Activated CD8-positive, alpha-beta memory T cell treated with anti-CD3 and anti-CD28 coated beads, Interleukin-2, amount 50 U/mL, for 48 hours (primary cell): Measurements from ENCODE around the gene NXPE4.
"Not testable (repeated sequence)": the region's sequence is repeated elsewhere in the genome, so short reads cannot be mapped to it uniquely, and the experiment has no call there.

ENCODE experiments used
- DNase-seq: peaks from one replicate; pipeline ENCODE4 v3.0.0-alpha.2; 2020

NXPE4 gene

DNA sequence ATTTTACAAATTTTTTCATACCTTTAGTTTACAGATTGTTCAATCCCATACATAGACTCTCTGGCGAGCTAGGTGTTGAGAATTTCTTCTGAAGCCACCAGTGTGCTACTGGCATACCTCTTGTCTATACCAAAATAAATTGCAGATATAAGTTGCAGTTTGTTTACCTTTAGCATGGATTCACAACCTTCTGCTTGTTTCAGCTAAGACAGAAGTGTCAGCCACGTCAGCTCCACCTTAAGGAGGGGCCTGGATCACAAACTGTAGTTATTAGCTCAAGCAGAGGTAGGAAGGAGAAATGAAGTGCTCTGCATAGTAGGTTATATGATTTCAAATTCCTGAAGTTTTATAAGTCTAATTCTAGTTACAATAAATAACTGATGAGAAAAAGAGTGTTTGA is at the start of gene NXPE4:
TSS of gene NXPE4 (minus strand) at position 216 of the 400 bp plus-strand sequence. CDS start 1,027 bp downstream, outside the sequence.
- no peak for DNase-seq

DNA sequence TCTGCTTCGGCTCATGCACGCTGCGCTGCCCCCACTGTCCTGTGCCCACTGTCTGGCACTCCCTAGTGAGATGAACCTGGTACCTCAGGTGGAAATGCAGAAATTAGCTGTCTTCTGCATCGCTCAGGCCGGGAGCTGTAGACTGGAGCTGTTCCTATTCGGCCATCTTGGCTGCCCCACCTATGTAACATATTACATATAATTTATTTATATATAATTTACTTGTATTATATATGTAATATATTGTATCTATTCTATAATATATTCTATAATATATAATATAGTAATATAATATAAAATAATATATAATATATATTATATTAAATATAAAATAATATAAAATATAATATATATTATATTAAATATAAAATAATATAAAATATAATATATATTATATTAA is 43.9 kb upstream of the NXPE4 start:
- DNase-seq: not testable (repeated sequence)

DNA sequence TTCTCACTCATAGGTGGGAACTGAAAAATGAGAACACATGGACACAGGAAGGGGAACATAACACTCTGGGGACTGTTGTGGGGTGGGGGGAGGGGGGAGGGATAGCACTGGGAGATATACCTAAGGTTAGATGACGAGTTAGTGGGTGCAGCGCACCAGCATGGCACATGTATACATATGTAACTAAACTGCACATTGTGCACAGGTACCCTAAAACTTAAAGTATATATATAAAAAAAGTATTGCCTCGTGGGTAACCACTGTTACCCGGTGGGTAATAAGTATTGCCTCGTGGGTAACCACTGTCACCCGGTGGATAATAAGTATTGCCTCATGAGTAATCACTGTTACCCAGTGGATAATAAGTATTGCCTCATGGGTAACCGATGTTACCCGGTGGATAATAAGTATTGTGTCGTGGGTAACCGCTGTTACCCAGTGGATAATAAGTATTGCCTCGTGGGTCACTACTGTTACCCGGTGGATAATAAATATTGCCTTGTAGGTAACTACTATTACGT is 35.9 kb upstream of the NXPE4 start:
- DNase-seq: not testable (repeated sequence)

DNA sequence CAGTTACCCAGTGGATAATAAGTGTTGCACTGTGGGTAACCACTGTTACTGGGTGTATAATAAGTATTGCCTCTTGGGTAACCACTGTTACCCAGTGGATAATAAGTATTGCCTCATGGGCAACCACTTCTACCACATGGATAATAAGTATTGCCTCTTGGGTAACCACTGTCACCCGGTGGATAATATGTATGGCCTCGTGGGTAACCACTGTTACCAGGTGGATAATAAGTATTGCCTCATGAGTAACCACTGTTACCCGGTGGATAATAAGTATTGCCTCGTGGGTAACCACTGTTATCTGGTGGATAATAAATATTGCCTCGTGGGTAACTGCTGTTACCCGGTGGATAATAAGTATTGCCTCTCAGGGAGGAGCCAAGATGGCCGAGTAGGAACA is 29.7 kb upstream of the NXPE4 start:
- DNase-seq: no peak

DNA sequence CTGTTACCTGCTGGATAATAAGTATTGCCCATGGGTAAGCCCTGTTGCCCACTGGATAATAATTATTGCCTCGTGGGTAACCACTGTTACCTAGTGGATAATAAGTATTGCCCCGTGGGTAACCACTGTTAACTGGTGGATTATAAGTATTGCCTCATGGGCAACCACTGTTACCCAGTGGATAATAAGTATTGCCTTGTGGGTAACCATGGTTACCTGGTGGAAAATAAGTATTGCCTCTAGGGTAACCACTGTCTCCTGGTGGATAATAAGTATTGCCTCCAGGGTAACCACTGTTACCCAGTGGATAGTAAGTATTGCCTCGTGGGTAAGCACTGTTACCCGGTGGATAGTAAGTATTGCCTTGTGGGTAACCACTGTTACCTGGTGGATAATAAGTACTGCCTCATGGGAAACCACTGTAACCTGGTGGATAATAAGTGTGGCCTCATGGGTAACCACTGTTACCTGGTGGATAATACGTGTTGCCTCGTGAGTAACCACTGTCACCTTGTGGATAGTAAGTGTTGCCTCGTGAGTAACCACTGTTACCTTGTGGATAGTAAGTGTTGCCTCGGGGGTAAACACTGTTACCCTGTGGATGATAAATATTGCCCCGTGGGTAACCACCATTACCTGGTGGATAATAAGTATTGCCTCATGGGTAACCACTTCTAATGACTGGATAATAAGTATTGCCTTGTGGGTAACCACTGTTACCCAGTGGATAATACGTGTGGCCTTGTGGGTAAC is 29.0 kb upstream of the NXPE4 start:
- DNase-seq: no peak

DNA sequence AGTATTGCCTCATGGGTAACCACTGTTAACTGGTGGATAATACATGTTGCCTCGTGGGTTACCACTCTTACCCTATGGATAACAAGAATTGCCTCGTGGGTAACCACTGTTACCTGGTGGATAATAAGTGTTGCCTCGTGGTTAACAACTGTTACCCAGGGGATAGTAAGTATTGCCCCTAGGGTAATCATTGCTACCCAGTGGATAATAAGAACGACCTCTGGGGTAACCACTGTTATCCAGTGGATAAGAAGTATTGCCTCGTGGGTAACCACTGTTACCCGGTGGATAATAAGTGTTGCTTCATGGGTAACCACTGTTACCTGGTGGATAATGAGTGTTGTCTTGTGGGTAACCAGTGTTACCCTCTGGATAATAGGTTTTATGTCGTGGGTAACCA is 28.1 kb upstream of the NXPE4 start:
- DNase-seq: no peak

DNA sequence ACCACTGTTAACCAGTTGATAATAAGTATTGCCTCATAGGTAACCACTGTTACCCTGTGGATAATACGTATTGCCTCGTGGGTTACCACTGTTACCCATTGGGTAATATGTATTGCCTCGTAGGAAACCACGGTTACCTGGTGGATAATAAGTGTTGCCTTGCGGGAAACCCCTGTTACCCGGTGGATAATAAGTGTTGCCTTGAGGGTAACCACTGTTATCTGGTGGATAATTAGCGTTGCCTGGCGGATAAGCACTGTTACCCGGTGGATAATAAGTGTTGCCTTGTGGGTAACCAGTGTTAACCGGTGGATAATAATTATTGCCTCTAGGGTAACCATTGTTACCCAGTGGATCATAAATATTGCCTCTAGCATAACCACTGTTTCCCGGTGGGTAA is 27.3 kb upstream of the NXPE4 start:
- DNase-seq: no peak

DNA sequence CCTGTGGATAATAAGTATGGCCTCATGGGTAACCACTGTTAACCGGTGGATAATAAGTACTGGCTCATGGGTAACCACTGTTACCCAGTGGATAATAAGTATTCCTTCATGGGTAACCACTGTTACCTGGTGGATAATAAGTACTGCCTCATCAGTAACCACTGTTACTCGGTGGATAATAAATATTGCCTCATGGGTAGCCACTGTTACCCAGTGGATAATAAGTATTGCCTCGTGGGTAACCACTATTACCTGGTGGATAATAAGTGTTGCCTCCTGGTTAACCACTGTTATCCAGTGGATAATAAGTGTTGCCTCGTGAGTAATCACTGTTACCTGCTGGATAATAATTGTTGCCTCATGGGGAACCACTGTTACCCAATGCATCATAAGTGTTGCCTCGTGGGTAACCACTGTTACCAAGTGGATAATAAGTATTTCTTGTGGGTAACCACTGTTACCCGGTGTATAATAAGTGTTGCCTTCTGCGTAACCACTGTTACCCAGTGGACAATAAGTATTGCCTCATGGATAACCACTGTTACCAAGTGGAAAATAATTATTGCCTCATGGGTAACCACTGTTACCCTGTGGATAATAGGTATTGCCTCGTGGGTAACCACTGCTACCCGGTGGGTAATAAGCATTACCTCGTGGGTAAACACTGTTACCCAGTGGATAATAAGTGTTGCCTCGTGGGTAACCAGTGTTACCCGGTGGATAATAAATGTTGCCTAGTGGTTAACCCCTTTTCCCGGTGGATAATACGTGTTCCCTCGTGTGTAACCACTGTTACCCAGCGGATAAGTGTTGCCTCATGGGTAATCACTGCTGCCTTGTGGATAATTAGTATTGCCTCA is 26.6 kb upstream of the NXPE4 start:
- DNase-seq: no peak

DNA sequence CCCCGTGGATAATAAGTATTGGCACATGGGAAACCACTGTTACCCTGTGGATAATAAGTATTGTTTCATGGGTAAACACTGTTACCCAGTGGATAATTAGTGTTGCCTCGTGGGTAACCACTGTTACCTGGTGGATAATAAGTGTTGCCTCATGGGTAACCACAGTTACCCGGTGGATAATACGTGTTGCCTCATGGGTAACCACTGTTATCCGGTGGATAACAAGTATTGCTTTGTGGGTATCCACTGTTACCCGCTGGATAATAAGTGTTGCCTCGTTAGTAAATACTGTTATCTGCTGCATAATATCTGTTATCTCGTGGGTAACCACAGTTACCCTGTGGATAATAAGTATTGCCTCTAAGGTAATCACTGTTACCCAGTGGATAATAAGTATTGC is 25.5 kb upstream of the NXPE4 start:
- no peak for DNase-seq

DNA sequence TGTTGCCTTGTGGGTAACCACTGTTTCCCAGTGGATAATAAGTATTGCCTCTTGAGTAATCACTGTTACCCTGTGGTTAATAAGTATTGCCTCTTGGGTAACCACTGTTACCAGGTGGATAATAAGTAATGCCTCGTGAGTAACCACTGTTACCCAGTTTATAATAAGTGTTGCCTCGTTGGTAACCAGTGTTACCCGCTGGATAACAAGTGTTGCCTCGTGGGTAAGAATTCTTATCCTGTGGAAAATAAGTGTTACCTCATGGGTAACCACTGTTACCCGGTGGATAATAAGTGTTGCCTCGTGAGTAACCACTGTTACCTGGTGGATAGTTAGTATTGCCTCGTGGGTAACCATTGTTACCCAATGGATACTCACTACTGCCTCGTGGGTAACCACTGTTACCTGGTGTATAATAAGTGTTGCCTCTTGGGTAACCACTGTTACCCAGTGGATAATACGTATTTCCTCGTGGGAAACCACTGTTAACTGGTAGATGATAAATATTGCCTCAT is 24.1 kb upstream of the NXPE4 start:
- no peak for DNase-seq

DNA sequence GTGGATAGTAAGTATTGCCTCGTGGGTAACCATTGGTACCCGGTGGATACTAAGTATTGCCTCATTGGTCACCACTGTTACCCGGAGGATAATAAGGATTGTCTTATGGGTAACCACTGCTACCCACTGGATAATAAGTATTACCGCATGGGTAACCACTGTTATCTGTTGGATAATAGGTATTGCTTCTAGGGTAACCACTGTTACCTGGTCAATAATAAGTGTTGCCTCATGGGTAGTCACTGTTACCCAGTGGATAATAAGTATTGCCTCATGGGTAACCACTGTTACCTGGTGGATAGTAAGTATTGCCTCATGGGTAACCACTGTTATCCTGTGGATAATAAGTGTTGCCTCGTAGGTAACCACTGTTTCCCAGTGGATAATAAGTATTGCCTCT is 22.6 kb upstream of the NXPE4 start:
- DNase-seq: no peak

DNA sequence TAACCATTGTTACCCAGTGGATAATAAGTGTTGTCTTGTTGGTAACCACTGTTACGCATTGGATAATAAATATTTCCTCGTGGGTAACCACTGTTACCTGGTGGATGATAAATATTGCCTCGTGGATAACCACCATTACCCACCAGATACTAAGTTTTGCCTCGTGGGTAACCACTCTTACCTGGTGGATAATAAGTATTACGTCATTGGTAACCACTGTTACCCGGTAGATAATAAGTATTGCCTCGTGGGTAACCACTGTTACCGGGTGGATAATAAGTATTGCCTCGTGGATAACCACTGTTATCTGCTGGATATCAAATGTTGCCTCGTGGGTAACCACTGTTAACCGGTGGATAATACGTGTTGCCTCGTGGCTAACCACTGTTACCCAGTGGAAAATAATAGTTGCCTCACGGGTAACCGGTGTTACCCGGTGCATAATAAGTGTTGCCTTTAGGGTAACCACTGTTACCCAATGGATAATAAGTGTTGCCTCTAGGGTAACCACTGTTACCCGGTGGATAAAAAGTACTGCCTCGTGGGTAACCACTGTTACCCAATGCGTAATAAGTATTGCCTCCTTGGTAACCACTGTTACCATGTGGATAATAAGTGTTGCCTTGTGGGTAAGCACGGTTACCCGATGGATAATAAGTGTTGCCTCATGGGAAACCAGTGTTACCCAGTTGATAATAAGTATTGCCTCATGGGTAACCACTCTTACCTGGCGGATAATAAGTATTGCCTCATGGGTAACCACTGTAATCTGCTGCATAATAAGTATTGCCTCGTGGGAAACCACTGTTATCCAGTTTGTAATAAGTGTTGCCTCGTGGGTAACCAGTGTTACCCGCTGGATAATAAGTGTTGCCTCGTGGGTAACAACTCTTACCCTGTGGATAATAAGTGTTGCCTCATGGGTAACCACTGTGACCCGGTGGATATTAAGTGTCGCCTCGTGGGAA is 21.9 kb upstream of the NXPE4 start:
- no peak for DNase-seq

DNA sequence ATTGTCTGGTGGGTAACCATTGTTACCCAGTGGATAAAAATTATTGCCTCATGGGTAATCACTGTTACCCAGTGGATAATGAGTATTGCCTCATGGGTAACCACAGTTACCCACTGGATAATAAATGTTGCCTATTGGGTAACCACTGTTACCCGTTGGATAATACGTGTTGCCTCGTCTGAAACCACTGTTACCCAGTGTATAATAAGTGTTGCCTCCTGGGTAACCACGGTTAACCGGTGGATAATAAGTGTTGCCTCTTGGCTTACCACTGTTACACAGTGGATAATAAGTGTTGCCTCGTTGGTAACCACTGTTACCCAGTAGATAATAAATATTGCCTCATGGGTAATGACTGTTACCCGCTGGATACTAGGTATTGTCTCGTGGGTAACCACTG is 20.9 kb upstream of the NXPE4 start:
- no peak for DNase-seq

DNA sequence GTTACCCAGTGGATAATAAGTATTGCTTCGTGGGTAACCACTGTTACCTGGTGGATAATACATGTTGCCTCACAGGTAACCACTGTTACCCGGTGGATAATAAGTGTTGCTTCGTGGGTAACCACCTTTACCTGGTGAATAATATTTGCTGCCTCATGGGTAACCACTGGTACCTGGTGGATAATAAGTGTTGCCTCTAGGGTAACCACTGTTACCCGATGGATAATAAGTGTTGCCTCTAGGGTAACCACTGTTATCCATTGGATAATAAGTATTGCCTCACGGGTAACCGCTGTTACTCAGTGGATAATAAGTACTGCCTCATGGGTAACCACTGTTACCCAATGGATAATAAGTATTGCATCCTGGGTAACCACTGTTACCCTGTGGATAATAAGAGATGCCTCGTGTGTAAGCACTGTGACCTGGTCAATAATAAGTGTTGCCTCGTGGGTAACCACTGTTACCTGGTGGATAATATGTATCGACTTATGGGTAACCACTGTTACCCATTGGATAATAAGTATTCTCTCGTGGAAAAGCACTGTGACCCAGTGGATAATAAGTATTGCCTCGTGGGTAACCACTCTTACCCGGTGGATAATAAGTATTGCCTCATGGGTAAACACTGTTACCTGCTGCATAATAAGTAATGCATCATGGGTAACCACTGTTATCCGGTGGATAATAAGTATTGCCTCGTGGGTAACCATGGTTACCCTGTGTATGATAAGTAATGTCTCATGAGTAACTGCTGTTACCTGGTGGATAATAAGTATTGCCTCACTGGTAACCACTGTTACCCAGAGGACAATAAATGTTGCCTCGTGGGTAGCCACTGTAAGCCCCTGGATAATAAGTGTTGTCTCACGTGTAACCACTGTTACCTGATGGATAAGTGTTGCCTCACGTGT is 20.1 kb upstream of the NXPE4 start:
- DNase-seq: no peak

DNA sequence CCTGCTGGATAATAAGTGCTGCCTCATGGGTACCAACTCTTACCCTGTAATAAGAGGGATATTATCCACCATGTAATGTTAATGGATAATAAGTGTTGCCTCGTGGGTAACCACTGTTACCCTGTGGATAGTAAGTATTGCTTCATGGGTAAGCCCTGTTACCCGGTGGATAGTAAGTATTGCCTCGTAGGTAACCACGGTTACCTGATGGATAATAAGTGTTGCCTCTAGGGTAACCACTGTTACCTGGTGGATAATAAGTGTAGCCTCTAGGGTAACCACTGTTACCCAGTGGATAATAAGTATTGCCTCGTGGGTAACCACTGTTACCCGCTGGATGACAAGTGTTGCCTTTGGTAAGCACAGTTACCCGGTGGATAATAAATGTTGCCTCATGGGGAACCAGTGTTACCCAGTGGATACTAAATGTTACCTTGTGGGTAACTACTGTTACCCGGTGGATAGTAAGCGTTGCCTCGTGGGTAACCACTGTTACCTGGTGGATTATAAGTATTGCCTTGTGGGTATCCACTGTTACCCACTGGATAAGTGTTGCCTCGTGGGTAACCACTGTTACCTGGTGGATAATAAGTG is 18.6 kb upstream of the NXPE4 start:
- no peak for DNase-seq

DNA sequence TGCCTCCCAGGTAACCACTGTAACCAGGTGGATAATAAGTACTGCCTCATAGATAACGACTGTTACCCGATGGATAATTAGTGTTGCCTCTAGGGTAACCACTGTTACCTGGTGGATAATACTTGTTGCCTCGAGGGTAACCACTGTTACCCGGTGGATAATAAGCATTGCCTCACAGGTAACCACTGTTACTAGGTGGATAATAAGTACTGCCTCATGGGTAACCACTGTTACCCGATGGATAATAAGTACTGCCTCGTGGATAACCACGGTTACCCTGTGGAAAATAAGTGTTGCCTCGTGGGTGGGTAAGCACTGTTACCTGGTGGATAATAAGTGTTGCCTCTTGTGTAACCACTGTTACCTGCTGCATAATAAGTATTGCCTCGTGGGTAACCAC is 17.5 kb upstream of the NXPE4 start:
- DNase-seq: not testable (repeated sequence)

DNA sequence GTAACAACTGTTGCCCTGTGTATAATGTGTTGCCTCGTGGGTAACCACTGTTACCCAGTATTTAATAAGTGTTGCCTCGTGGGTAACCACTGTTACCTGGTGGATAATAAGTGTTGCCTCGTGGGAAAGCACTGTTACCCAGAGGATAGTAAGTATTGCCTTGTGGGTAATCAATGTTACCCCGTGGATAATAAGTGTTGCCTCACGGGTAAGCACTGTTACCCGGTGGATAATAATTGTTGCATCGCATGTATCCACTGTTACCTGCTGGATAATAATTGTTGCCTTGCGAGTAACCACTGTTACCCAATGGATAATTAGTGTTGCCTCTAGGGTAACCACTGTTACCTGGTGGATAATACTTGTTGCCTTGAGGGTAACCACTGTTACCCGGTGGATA is 17.1 kb upstream of the NXPE4 start:
- DNase-seq: no peak

DNA sequence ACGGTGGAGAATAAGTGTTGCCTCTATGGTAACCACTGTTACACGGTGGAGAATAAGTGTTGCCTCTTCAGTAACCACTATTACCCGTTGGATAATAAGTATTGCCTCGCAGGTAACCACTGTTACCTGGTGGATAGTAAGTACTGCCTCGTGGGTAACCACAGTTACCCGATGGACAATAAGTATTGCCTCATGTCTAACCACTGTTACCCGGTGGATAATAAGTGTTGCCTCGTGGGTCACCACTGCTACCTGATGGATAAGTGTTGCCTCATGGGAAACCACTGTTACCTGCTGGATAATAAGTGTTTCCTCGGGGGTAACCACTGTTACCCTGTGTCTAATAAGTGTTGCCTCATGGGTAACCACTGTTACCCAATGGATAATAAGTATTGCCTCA is 16.6 kb upstream of the NXPE4 start:
- DNase-seq: not testable (repeated sequence)

DNA sequence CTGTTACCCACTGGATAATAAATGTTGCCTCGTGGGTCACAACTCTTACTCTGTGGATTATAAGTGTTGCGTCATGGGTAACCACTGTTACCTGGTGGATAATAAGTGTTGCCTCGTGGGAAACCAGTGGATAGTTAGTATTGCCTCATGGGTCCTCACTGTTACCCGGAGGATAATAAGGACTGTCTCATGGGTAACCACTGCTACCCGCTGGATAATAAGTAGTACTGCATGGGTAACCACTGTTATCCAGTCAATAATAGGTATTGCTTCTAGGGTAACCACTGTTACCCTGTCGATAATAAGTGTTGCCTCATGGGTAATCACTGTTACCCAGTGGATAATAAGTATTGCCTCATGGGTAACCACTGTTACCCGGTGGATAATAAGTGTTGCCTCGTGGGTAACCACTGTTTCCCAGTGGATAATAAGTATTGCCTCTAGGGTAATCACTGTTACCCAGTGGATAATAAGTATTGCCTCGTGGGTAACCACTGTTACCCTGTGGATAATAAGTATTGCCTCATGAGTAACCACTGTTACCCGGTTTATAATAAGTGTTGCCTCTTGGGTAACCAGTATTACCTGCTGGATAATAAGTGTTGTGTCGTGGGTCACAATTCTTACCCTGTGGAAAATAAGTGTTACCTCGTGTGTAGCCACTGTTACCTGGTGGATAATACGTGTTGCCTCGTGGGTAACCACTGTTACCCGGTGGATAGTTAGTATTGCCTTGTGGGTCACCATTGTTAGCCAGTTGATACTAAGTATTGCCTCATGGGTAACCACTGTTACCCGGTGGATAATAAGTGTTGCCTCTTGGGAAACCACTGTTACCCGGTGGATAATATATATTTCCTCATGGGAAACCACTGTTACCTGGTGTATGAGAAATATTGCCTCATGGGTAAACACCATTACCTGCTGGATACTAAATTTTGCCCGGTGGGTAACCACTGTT is 15.7 kb upstream of the NXPE4 start:
- DNase-seq: no peak

DNA sequence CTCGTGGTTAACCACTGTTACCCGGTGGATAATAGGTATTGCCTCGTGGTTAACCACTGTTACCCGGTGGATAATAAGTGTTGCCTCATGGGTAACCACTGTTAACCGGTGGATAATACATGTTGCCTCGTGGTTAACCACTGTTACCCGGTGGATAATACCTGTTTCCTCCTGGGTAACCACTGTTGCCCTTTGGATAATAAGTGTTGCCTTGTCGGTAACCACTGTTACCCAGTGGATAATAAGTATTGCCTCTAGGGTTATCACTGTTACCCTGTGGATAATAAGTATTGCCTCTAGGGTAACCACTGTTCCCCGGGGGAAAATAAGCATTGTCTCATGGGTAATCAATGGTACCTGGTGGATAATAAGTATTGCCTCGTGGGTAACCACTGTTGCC is 15.0 kb upstream of the NXPE4 start:
- no peak for DNase-seq
